ENCODE results near the gene SALL2. TPM values are rescaled to one million over a fixed set of nuclear protein-coding genes. Genes with fewer than 3 reads are reported as not detected.
A peak's percentile ranks its signal among the peaks of the same experiment; 100 is the strongest.

Gene SALL2
- total RNA-seq, 1 experiment from 2014 or later = 239 TPM

GRCh38 chr14:21501568-21501967, 24.6 kb downstream of the SALL2 start:
- H3K36me3 Mint-ChIP-seq = peaks cover 66% of the 10 kb centered on the region
- POLR2A ChIA-PET = interaction anchor here (1.1 kb wide), 2 partner anchors 10 to 25 kb away, joined by 3 read pairs; partner anchors contain the start of genes METTL3 and SALL2
- no peak for ATAC-seq

More at GRCh38 chr14:21501568-21501967, 24.6 kb downstream of the SALL2 start:
- H3K27me3 Mint-ChIP-seq (ENCODE audit: low read depth) = no peaks in the 10 kb centered on the region
- H3K4me1 Mint-ChIP-seq = peaks cover 31% of the 10 kb centered on the region
- DNase-seq (ENCODE audit: low spot score) = no peak
- CTCF ChIA-PET = interaction anchor here (1.1 to 2.7 kb wide), 3 partner anchors 10 to 56 kb away, joined by 4 to 10 read pairs (median 5); partner anchors contain the start of genes METTL3 and SALL2
- no peaks in the 10 kb centered on the region for H3K9me3 Mint-ChIP-seq
- H3K27ac Mint-ChIP-seq = peak overlapping the region; percentile 24; the same call in 1 of the 2 replicates
- TF ChIP-seq CTCF (IDR thresholded peaks at IDR 0.05) (no peak), USF1 (CRISPR knock-in tag; IDR thresholded peaks at IDR 0.05) (no peak), ATF6 (CRISPR knock-in tag; IDR thresholded peaks at IDR 0.05) (no peak), ATF3 (CRISPR knock-in tag; conservative IDR thresholded peaks at IDR 0.05) (no peak), NR3C1 (CRISPR knock-in tag; conservative IDR thresholded peaks at IDR 0.05; ENCODE audit: low read depth) (no peak), NFE2L1 (CRISPR knock-in tag; IDR thresholded peaks at IDR 0.05) (no peak), ZNF281 (CRISPR knock-in tag; IDR thresholded peaks at IDR 0.05) (no peak), ETV6 (CRISPR knock-in tag; IDR thresholded peaks at IDR 0.05) (no peak)
- no peak overlapping the region for H3K4me3 Mint-ChIP-seq
